GM18909 (cell line): Measurements from ENCODE around the gene RHBDD2.
"Not testable (repeated sequence)": the region's sequence is repeated elsewhere in the genome, so short reads cannot be mapped to it uniquely, and the experiment has no call there.

Experiments used
- ATAC-seq: cut with Tn5 transposase; IDR thresholded peaks from one replicate; pipeline ENCODE4 v1.9.1; 2021; ENCODE audit warnings: mild to moderate bottlenecking; ENCODE audit not compliant: unreplicated experiment, poor library complexity

Gene RHBDD2

GRCh38 chr7:75864251-75864650 lies 14.6 kb upstream of the RHBDD2 start:
- ATAC-seq: not testable (repeated sequence)

- ATAC-seq: no peak
Observed at GRCh38 chr7:75866114-75866488, 12.7 kb upstream of the RHBDD2 start.

GRCh38 chr7:75866489-75867389 lies 12.1 kb upstream of the RHBDD2 start:
- ATAC-seq: no peak

- ATAC-seq: no peak
Observed at GRCh38 chr7:75867390-75867717, 11.5 kb upstream of the RHBDD2 start.

GRCh38 chr7:75868153-75868552 lies 10.7 kb upstream of the RHBDD2 start:
- no peak for ATAC-seq

- ATAC-seq: no peak
Observed at GRCh38 chr7:75869776-75870379, 9.0 kb upstream of the RHBDD2 start.

- ATAC-seq: no peak
Observed at GRCh38 chr7:75870557-75871161, 8.2 kb upstream of the RHBDD2 start.

GRCh38 chr7:75872073-75872782 lies 6.6 kb upstream of the RHBDD2 start:
- ATAC-seq: no peak

- not testable (repeated sequence) for ATAC-seq
Observed at GRCh38 chr7:75874180-75874579, 4.7 kb upstream of the RHBDD2 start.

GRCh38 chr7:75875113-75876080 lies 3.4 kb upstream of the RHBDD2 start:
- no peak for ATAC-seq

GRCh38 chr7:75876126-75876881 lies 2.5 kb upstream of the RHBDD2 start:
- ATAC-seq: no peak

- ATAC-seq: peak; percentile 41
Observed at GRCh38 chr7:75878312-75878768, 494 bp upstream of the RHBDD2 start.

GRCh38 chr7:75879771-75880184 lies 944 bp downstream of the RHBDD2 start:
- ATAC-seq: no peak

- no peak for ATAC-seq
Observed at GRCh38 chr7:75880242-75880641, 1.4 kb downstream of the RHBDD2 start.

GRCh38 chr7:75881436-75882095 lies 2.7 kb downstream of the RHBDD2 start:
- ATAC-seq: no peak

- not testable (repeated sequence) for ATAC-seq
Observed at GRCh38 chr7:75883265-75883824, 4.5 kb downstream of the RHBDD2 start.

GRCh38 chr7:75884476-75884875 lies 5.6 kb downstream of the RHBDD2 start:
- ATAC-seq: no peak

GRCh38 chr7:75885036-75885435 lies 6.2 kb downstream of the RHBDD2 start:
- no peak for ATAC-seq
